ENCODE data around the gene TECPR2. TPM values are rescaled to one million over a fixed set of nuclear protein-coding genes. Genes with fewer than 3 reads are reported as not detected.

The TECPR2 gene
- total RNA-seq, 3 donors from 2014 or later (not counting 1 experiment from before 2014, with no cell fraction given), result 10.8 to 18.6 (median 15.3) TPM

- intact Hi-C loops (cut with micrococcal nuclease), result no loop called here
- 95% methylated on average over 8 of the region's 8 CpGs for WGBS (ENCODE audit: insufficient coverage)
- Histone ChIP-seq H3K27ac (ENCODE audit: low read length) (no peak overlapping the region), H3K36me3 (ENCODE audit: control insufficient read depth, insufficient read depth, low read length) (peaks cover 23% of the 10 kb centered on the region), H3K4me1 (ENCODE audit: control insufficient read depth, insufficient read depth, low read length) (peaks cover 5% of the 10 kb centered on the region), H3K4me3 (ENCODE audit: low read length) (no peak overlapping the region), H3K27me3 (ENCODE audit: control insufficient read depth, insufficient read depth, low read length) (no peaks in the 10 kb centered on the region), H3K9me3 (ENCODE audit: control insufficient read depth, insufficient read depth, low read length) (no peaks in the 10 kb centered on the region)
- Mint-ChIP-seq H3K27ac (no peak overlapping the region), H3K36me3 (no peaks in the 10 kb centered on the region), H3K27me3 (ENCODE audit: low read depth in 2 of 2) (no peaks in the 10 kb centered on the region), H3K4me3 (no peak overlapping the region), H3K9me3 (no peaks in the 10 kb centered on the region), H3K4me1 (no peaks in the 10 kb centered on the region)
- TF ChIP-seq, protein P1, sequence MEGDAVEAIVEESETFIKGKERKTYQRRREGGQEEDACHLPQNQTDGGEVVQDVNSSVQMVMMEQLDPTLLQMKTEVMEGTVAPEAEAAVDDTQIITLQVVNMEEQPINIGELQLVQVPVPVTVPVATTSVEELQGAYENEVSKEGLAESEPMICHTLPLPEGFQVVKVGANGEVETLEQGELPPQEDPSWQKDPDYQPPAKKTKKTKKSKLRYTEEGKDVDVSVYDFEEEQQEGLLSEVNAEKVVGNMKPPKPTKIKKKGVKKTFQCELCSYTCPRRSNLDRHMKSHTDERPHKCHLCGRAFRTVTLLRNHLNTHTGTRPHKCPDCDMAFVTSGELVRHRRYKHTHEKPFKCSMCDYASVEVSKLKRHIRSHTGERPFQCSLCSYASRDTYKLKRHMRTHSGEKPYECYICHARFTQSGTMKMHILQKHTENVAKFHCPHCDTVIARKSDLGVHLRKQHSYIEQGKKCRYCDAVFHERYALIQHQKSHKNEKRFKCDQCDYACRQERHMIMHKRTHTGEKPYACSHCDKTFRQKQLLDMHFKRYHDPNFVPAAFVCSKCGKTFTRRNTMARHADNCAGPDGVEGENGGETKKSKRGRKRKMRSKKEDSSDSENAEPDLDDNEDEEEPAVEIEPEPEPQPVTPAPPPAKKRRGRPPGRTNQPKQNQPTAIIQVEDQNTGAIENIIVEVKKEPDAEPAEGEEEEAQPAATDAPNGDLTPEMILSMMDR (IDR thresholded peaks at IDR 0.05), result no peak
- DNase-seq (no peak), ATAC-seq (no peak)
Measured at GRCh38 chr14:102439556-102439955, 76.8 kb downstream of the TECPR2 start.

GRCh38 chr14:102440392-102440791 is 77.7 kb downstream of the TECPR2 start:
- Mint-ChIP-seq H3K9me3 (no peaks in the 10 kb centered on the region), H3K36me3 (no peaks in the 10 kb centered on the region), H3K4me3 (no peak overlapping the region), H3K27me3 (ENCODE audit: low read depth in 2 of 2) (no peaks in the 10 kb centered on the region), H3K27ac (no peak overlapping the region), H3K4me1 (no peaks in the 10 kb centered on the region)
- Histone ChIP-seq H3K4me3 (ENCODE audit: low read length) (no peak overlapping the region), H3K36me3 (ENCODE audit: control insufficient read depth, insufficient read depth, low read length) (peaks cover 23% of the 10 kb centered on the region), H3K27me3 (ENCODE audit: control insufficient read depth, insufficient read depth, low read length) (no peaks in the 10 kb centered on the region), H3K9me3 (ENCODE audit: control insufficient read depth, insufficient read depth, low read length) (no peaks in the 10 kb centered on the region), H3K27ac (ENCODE audit: low read length) (no peak overlapping the region), H3K4me1 (ENCODE audit: control insufficient read depth, insufficient read depth, low read length) (peaks cover 5% of the 10 kb centered on the region)
- TF ChIP-seq, protein P1 (IDR thresholded peaks at IDR 0.05), result no peak
- ATAC-seq (no peak), DNase-seq (no peak)
- intact Hi-C loops (cut with micrococcal nuclease), result no loop called here
- WGBS (ENCODE audit: insufficient coverage), result 97% methylated on average over 10 of the region's 11 CpGs

DNA sequence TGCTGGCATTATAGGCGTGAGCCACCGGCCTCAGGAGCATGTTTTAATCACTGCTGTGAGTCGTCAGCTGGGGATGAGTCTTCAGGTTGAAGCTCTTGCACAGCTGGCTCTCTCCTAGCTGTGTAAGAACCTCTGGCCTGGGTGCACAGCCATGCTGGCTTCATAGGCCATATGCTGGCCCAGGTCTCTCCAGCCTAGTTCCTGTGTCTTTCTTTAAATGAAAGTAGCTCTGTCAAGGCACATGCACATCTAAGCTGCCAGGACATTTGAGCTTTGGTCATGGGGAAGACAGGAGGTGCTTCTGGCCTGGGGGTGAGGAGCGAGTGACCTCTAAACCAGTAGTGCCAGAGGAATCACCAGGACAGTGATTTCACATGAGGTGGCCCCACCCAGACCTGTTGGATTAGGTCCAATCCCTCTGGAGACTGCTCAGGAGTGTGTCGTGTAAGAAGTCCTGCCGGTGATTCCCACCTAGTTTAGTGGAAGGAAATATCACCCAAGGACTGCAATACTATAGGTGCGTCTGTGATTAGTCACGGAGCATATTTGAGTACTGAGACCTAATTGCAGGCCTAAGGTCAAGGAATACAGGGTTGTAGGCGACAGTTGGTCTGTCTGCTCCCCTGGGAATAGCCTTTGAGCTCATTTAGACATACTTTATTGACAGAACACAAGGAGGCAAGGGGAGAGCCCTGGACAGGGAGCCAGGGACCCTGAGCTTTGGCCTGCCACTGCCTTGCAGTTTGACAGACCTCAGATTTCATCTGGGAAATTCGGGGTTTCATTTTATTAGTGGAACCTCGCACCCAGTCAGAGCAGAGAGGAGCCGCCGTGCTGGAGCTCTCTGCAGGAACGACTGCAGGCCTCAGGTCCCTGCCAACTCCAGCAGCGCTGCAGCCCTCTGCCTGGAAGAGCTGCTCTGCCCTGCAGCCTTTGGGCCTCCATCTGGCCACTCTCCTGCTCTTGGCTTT is 79.8 kb downstream of the TECPR2 start:
- ATAC-seq (no peak), DNase-seq (no peak)
- WGBS (ENCODE audit: insufficient coverage), result 94% methylated on average over 15 of the region's 15 CpGs
- Mint-ChIP-seq H3K27ac (no peak overlapping the region), H3K27me3 (ENCODE audit: low read depth in 2 of 2) (no peaks in the 10 kb centered on the region), H3K4me1 (no peaks in the 10 kb centered on the region), H3K9me3 (no peaks in the 10 kb centered on the region), H3K4me3 (no peak overlapping the region), H3K36me3 (no peaks in the 10 kb centered on the region)
- Histone ChIP-seq H3K4me1 (ENCODE audit: control insufficient read depth, insufficient read depth, low read length) (peaks cover 5% of the 10 kb centered on the region), H3K27ac (ENCODE audit: low read length) (no peak overlapping the region), H3K9me3 (ENCODE audit: control insufficient read depth, insufficient read depth, low read length) (no peaks in the 10 kb centered on the region), H3K4me3 (ENCODE audit: low read length) (no peak overlapping the region), H3K36me3 (ENCODE audit: control insufficient read depth, insufficient read depth, low read length) (peaks cover 27% of the 10 kb centered on the region), H3K27me3 (ENCODE audit: control insufficient read depth, insufficient read depth, low read length) (no peaks in the 10 kb centered on the region)
- TF ChIP-seq, protein P1 (IDR thresholded peaks at IDR 0.05), result no peak
- intact Hi-C loops (cut with micrococcal nuclease), result no loop called here

Data from natural killer cell (primary cell).